H9 (cell line): ENCODE measurements around the gene PSTK. TPM values are rescaled to one million over a fixed set of nuclear protein-coding genes. Genes with fewer than 3 reads are reported as not detected.
A peak's percentile ranks its signal among the peaks of the same experiment; 100 is the strongest.

Experiments
- DNase-seq: peaks from one replicate; pipeline ENCODE4 v3.0.0-alpha.2; 2017
- H2AFZ ChIP-seq: one replicate; pipeline ENCODE4 v1.6.1; 2013; ENCODE audit warnings: mild to moderate bottlenecking, low read length, control low read depth, moderate library complexity
- H2AK5ac ChIP-seq: 2 replicates; pipeline ENCODE4 v1.6.1; 2013; ENCODE audit warnings: low read length, control low read depth, mixed read lengths; ENCODE audit not compliant: insufficient read length
- H2BK120ac ChIP-seq: one replicate; pipeline ENCODE4 v1.6.1; 2013; ENCODE audit warnings: low read depth, mild to moderate bottlenecking, low read length, control low read depth, inconsistent platforms; ENCODE audit not compliant: poor library complexity, severe bottlenecking
- H2BK12ac ChIP-seq: 2 replicates; pipeline ENCODE4 v1.6.1; 2013; ENCODE audit warnings: low read length, control low read depth, mixed read lengths, low read depth; ENCODE audit not compliant: insufficient read length
- H2BK15ac ChIP-seq: 2 replicates; pipeline ENCODE4 v1.6.1; 2013; ENCODE audit warnings: low read depth, low read length, control low read depth
- H2BK20ac ChIP-seq: one replicate; pipeline ENCODE4 v1.6.1; 2013; ENCODE audit warnings: low read depth, mild to moderate bottlenecking, low read length, control low read depth, inconsistent platforms; ENCODE audit not compliant: poor library complexity, severe bottlenecking
- H2BK5ac ChIP-seq: 2 replicates; pipeline ENCODE4 v1.6.1; 2013; ENCODE audit warnings: low read length, control low read depth, mixed read lengths; ENCODE audit not compliant: insufficient read length
- H3K14ac ChIP-seq: 2 replicates; pipeline ENCODE4 v1.6.1; 2013; ENCODE audit warnings: low read length, control low read depth; ENCODE audit not compliant: insufficient read depth
- H3K18ac ChIP-seq: 2 replicates; pipeline ENCODE4 v1.6.1; 2013; ENCODE audit warnings: low read depth, mild to moderate bottlenecking, mixed read lengths, low read length, control low read depth; ENCODE audit not compliant: insufficient read length
- H3K23ac ChIP-seq: 2 replicates; pipeline ENCODE4 v1.6.1; 2013; ENCODE audit warnings: low read length, control low read depth, mixed read lengths, low read depth; ENCODE audit not compliant: insufficient read length
- H3K23me2 ChIP-seq: 2 replicates; pipeline ENCODE4 v1.6.1; 2013; ENCODE audit warnings: low read depth, mild to moderate bottlenecking, mixed read lengths, low read length, control low read depth; ENCODE audit not compliant: insufficient read length, poor library complexity, severe bottlenecking
- H3K27ac ChIP-seq: 2 replicates; pipeline ENCODE4 v1.5.1; 2013; ENCODE audit warnings: low read length, control low read depth, mixed read lengths, low read depth; ENCODE audit not compliant: insufficient read length
- H3K27me3 ChIP-seq: 2 replicates; pipeline ENCODE4 v1.6.1; 2013; ENCODE audit warnings: low read length, control low read depth, inconsistent platforms; ENCODE audit not compliant: insufficient read depth
- H3K4ac ChIP-seq: 2 replicates; pipeline ENCODE4 v1.6.1; 2013; ENCODE audit warnings: low read depth, mild to moderate bottlenecking, control low read depth, inconsistent platforms, low read length, moderate library complexity
- H3K4me1 ChIP-seq: 2 replicates; pipeline ENCODE4 v1.6.1; 2013; ENCODE audit warnings: low read length, control low read depth, inconsistent platforms; ENCODE audit not compliant: insufficient read depth
- H3K4me2 ChIP-seq: 2 replicates; pipeline ENCODE4 v1.6.1; 2013; ENCODE audit warnings: low read length, control low read depth, mixed read lengths; ENCODE audit not compliant: insufficient read length, insufficient read depth
- H3K56ac ChIP-seq: 2 replicates; pipeline ENCODE4 v1.6.1; 2013; ENCODE audit warnings: low read depth, mild to moderate bottlenecking, mixed read lengths, low read length, control low read depth; ENCODE audit not compliant: insufficient read length
- H3K79me1 ChIP-seq: 2 replicates; pipeline ENCODE4 v1.6.1; 2013; ENCODE audit warnings: low read depth, mild to moderate bottlenecking, moderate library complexity, low read length, control low read depth, inconsistent platforms; ENCODE audit not compliant: insufficient read depth, poor library complexity, severe bottlenecking
- H3K79me2 ChIP-seq: 2 replicates; pipeline ENCODE4 v1.6.1; 2013; ENCODE audit warnings: low read length, control low read depth, inconsistent platforms; ENCODE audit not compliant: insufficient read depth
- H3K9ac ChIP-seq: 2 replicates; pipeline ENCODE4 v1.6.1; 2013; ENCODE audit warnings: low read length, control low read depth, mixed read lengths; ENCODE audit not compliant: insufficient read length; ENCODE audit errors: extremely low read depth
- H3K9me3 ChIP-seq: one replicate; pipeline ENCODE4 v1.6.1; 2013; ENCODE audit warnings: low read depth, low read length, inconsistent platforms; ENCODE audit not compliant: control insufficient read depth
- H3T11ph ChIP-seq: one replicate; pipeline ENCODE4 v1.6.1; 2013; ENCODE audit warnings: mild to moderate bottlenecking, low read length, control low read depth, inconsistent platforms
- H4K20me1 ChIP-seq: one replicate; pipeline ENCODE4 v1.6.1; 2013; ENCODE audit not compliant: control insufficient read depth, insufficient read length, insufficient read depth
- H4K5ac ChIP-seq: 2 replicates; pipeline ENCODE4 v1.6.1; 2013; ENCODE audit warnings: low read depth, mild to moderate bottlenecking, mixed read lengths, low read length, control low read depth; ENCODE audit not compliant: insufficient read length
- H4K8ac ChIP-seq: replicated peaks from 2 replicates; pipeline ENCODE4 v1.6.1; 2013; ENCODE audit warnings: low read length, control low read depth, mixed read lengths, low read depth; ENCODE audit not compliant: insufficient read length
- H4K91ac ChIP-seq: 2 replicates; pipeline ENCODE4 v1.6.1; 2013; ENCODE audit warnings: low read depth, mild to moderate bottlenecking, moderate library complexity, mixed read lengths, low read length, control low read depth; ENCODE audit not compliant: insufficient read length
- H3K27ac Mint-ChIP-seq, 3 experiments: 2 replicates in 2 of 3; 3 replicates in 1 of 3; pipeline ENCODE4 v1.8.0; 2020 to 2021; ENCODE audit warnings: mixed read lengths in 3 of 3, mild to moderate bottlenecking in 1 of 3, moderate library complexity in 1 of 3
- H3K27me3 Mint-ChIP-seq: 2 replicates; pipeline ENCODE4 v1.8.0; 2021; ENCODE audit warnings: low read depth, mild to moderate bottlenecking, moderate library complexity, mixed read lengths
- H3K36me3 Mint-ChIP-seq, 3 experiments: 2 replicates in 2 of 3; 3 replicates in 1 of 3; pipeline ENCODE4 v1.8.0; 2020 to 2021; ENCODE audit warnings: low read depth in 3 of 3, mixed read lengths in 3 of 3; ENCODE audit not compliant: insufficient read depth in 1 of 3
- H3K4me1 Mint-ChIP-seq, 2 experiments: 2 replicates each; pipeline ENCODE4 v1.8.0; 2020; ENCODE audit warnings: mixed read lengths in 2 of 2
- H3K4me3 Mint-ChIP-seq, 2 experiments: 2 replicates in 1 of 2; 3 replicates in 1 of 2; pipeline ENCODE4 v1.8.0; 2020 to 2021; ENCODE audit warnings: mild to moderate bottlenecking in 2 of 2, mixed read lengths in 2 of 2, moderate library complexity in 1 of 2
- H3K9me3 Mint-ChIP-seq, 2 experiments: 2 replicates in 1 of 2; 3 replicates in 1 of 2; pipeline ENCODE4 v1.8.0; 2020; ENCODE audit warnings: mild to moderate bottlenecking in 2 of 2, mixed read lengths in 2 of 2, moderate library complexity in 1 of 2
- WGBS: extraction: QIAGEN DNeasy Blood & Tissue Kit; methylation state at CpG from one replicate; pipeline ENCODE4 v1.1.7; 2013; ENCODE audit warnings: missing lambda C conversion rate, low lambda C conversion rate, mixed read lengths; ENCODE audit not compliant: insufficient read length; ENCODE audit errors: extremely low coverage; 5-methylcytosine and 5-hydroxymethylcytosine counted together
- total RNA-seq: library from RNA; stranded (reverse); gene quantifications from 2 replicates; pipeline ENCODE4 v1.2.1, GENCODE V29; 2021
- TF ChIP-seq, protein P1 (sequence below): fragments of 200-600 bp; sonication (generic); conservative IDR thresholded peaks from 3 replicates; pipeline ENCODE4 v1.8.0; 2021; ENCODE audit warnings: antibody characterized with exemption, mild to moderate bottlenecking

Gene PSTK
- total RNA-seq, 1 experiment from 2014 or later = 8.0 TPM

DNA sequence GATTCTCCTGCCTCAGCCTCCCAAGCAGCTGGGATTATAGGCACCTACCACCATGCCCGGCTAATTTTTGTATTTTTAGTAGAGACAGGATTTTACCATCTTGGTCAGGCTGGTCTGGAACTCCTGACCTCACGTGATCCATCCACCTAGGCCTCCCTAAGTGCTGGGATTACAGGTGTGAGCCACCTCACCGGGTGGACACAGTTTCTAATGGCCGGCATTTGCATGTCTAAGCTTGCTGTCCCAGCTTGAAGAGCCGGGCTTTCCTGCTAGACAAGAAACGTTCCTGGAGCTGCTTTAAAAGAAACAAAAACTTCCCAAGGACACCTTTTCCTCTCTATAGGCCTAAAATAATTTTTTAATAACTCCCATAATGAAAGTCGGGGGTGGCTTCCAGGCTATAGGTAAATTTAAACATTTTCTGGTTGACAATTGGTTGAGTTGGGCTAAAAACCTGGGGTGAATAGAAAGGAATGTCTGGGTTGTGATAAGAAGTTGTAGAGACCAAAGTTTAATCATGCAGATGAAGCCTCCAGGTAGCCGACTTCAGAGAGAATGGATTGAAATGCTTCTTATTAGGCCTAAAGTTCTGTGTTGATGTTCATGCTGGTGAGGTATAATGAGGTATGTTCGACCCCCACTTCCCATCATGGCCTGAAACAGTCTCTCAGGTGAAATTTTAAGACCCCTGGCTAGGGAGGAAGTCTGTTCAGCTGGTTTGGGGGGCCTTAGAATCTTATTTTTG, 37.4 kb downstream of the PSTK start:
- Histone ChIP-seq H2AFZ (no peak overlapping the region), H3K23me2 (no peaks in the 10 kb centered on the region), H4K5ac (no peak overlapping the region), H4K20me1 (no peaks in the 10 kb centered on the region), H2BK120ac (no peak overlapping the region), H3K79me1 (no peaks in the 10 kb centered on the region), H3K4me1 (peaks cover 19% of the 10 kb centered on the region), H3T11ph (no peak overlapping the region), H2BK20ac (no peak overlapping the region), H4K91ac (no peak overlapping the region), H3K23ac (no peak overlapping the region), H2BK12ac (no peak overlapping the region), H2BK5ac (no peak overlapping the region), H3K18ac (no peak overlapping the region), H3K14ac (no peak overlapping the region), H3K79me2 (no peaks in the 10 kb centered on the region), H3K27ac (no peak overlapping the region), H2BK15ac (no peak overlapping the region), H3K4ac (no peak overlapping the region; the same call in 1 of the 2 replicates), H4K8ac (no peak overlapping the region), H3K56ac (no peak overlapping the region), H3K4me2 (peak overlapping the region; percentile 44), H3K9me3 (no peaks in the 10 kb centered on the region), H3K9ac (no peak overlapping the region), H2AK5ac (no peak overlapping the region), H3K27me3 (no peaks in the 10 kb centered on the region; the same call in 1 of the 2 replicates)
- no CpG with 5 or more reads among the region's 9 CpGs for WGBS
- DNase-seq = peak; percentile 86
- TF ChIP-seq, protein P1, sequence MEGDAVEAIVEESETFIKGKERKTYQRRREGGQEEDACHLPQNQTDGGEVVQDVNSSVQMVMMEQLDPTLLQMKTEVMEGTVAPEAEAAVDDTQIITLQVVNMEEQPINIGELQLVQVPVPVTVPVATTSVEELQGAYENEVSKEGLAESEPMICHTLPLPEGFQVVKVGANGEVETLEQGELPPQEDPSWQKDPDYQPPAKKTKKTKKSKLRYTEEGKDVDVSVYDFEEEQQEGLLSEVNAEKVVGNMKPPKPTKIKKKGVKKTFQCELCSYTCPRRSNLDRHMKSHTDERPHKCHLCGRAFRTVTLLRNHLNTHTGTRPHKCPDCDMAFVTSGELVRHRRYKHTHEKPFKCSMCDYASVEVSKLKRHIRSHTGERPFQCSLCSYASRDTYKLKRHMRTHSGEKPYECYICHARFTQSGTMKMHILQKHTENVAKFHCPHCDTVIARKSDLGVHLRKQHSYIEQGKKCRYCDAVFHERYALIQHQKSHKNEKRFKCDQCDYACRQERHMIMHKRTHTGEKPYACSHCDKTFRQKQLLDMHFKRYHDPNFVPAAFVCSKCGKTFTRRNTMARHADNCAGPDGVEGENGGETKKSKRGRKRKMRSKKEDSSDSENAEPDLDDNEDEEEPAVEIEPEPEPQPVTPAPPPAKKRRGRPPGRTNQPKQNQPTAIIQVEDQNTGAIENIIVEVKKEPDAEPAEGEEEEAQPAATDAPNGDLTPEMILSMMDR = no peak
- H3K4me3 Mint-ChIP-seq = peak overlapping the region; percentile 2 to 43; a peak in 1 of 5 replicates
- H3K27ac Mint-ChIP-seq = peak overlapping the region; percentile 68 to 97 (median 84)
- H3K4me1 Mint-ChIP-seq = peaks cover 64 to 68% of the 10 kb centered on the region in 2 experiments
- no peaks in the 10 kb centered on the region; the same call in none of the 2 replicates for H3K27me3 Mint-ChIP-seq
- H3K9me3 Mint-ChIP-seq = peaks cover 4 to 13% of the 10 kb centered on the region in 2 experiments; a peak in 3 of 5 replicates
- H3K36me3 Mint-ChIP-seq = peaks cover 12 to 29% (median 12%) of the 10 kb centered on the region in 3 experiments
